ENCODE measurements around the gene ODF4.

DNA sequence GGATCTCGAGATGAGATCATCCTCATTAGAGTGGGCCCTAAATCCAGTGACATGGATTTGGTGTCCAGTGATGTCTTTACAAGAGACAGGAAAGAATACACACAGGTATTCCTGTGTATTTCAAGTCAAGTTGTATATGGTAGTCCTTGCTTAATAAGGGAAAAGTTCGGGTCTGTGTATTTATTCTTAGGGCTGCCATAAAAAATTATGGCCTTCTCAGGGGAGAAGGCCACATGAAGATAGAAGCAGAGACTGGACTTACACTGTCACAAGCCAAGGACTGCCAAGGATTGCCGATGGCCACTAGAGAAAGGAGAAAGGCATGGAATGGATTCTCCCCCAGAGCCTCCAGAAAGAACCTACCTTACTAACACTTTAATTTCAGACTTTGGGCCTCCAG, 28.6 kb downstream of the ODF4 start:
- TF ChIP-seq POLR2A (IDR thresholded peaks at IDR 0.05): no peak
- TF ChIP-seq, protein P1, sequence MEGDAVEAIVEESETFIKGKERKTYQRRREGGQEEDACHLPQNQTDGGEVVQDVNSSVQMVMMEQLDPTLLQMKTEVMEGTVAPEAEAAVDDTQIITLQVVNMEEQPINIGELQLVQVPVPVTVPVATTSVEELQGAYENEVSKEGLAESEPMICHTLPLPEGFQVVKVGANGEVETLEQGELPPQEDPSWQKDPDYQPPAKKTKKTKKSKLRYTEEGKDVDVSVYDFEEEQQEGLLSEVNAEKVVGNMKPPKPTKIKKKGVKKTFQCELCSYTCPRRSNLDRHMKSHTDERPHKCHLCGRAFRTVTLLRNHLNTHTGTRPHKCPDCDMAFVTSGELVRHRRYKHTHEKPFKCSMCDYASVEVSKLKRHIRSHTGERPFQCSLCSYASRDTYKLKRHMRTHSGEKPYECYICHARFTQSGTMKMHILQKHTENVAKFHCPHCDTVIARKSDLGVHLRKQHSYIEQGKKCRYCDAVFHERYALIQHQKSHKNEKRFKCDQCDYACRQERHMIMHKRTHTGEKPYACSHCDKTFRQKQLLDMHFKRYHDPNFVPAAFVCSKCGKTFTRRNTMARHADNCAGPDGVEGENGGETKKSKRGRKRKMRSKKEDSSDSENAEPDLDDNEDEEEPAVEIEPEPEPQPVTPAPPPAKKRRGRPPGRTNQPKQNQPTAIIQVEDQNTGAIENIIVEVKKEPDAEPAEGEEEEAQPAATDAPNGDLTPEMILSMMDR (IDR thresholded peaks at IDR 0.05): no peak

All from Peyer's patch (tissue), 4 donors.